Hepatocyte (in vitro differentiated cells): Measurements from ENCODE around the gene MCF2L2. TPM values are rescaled to one million over a fixed set of nuclear protein-coding genes. Genes with fewer than 3 reads are reported as not detected.

Source experiments
- DNase-seq: peaks from one replicate; pipeline ENCODE4 v3.0.0-alpha.2; 2016; ENCODE audit warnings: low spot score
- H2AFZ ChIP-seq: fragments of 200-600 bp; sonication (generic); 2 replicates; pipeline ENCODE4 v1.6.0; 2016; ENCODE audit warnings: antibody characterized with exemption, mild to moderate bottlenecking
- H3K27ac ChIP-seq: fragments of 200-600 bp; sonication (generic); 2 replicates; pipeline ENCODE4 v1.5.1; 2016; ENCODE audit warnings: mild to moderate bottlenecking
- H3K27me3 ChIP-seq: fragments of 200-600 bp; sonication (generic); 2 replicates; pipeline ENCODE4 v1.6.1; 2016
- H3K36me3 ChIP-seq: fragments of 200-600 bp; sonication (generic); replicated peaks from 2 replicates; pipeline ENCODE4 v1.5.1; 2016; ENCODE audit warnings: low read depth; ENCODE audit not compliant: insufficient read depth
- H3K4me1 ChIP-seq: fragments of 200-600 bp; sonication (generic); 2 replicates; pipeline ENCODE4 v1.5.1; 2016; ENCODE audit warnings: mild to moderate bottlenecking, moderate library complexity; ENCODE audit not compliant: insufficient read depth
- H3K4me2 ChIP-seq: fragments of 200-600 bp; sonication (generic); 2 replicates; pipeline ENCODE4 v1.6.0; 2016
- H3K4me3 ChIP-seq: fragments of 200-600 bp; sonication (generic); 2 replicates; pipeline ENCODE4 v1.5.1; 2016; ENCODE audit warnings: mild to moderate bottlenecking
- H3K79me2 ChIP-seq: fragments of 200-600 bp; sonication (generic); 2 replicates; pipeline ENCODE4 v1.6.0; 2017; ENCODE audit warnings: mild to moderate bottlenecking
- H3K9me2 ChIP-seq: fragments of 200-600 bp; sonication (generic); replicated peaks from 2 replicates; pipeline ENCODE4 v1.6.0; 2017; ENCODE audit warnings: mild to moderate bottlenecking; ENCODE audit not compliant: insufficient read depth
- H3K9me3 ChIP-seq: fragments of 200-600 bp; sonication (generic); 2 replicates; pipeline ENCODE4 v1.5.1; 2016; ENCODE audit warnings: low read depth, mild to moderate bottlenecking
- H4K20me1 ChIP-seq: fragments of 200-600 bp; sonication (generic); 2 replicates; pipeline ENCODE4 v1.6.0; 2016; ENCODE audit warnings: mild to moderate bottlenecking; ENCODE audit not compliant: insufficient read depth, poor library complexity, severe bottlenecking
- EZH2 ChIP-seq: fragments of 200-600 bp; sonication (generic); IDR thresholded peaks from 2 replicates; pipeline ENCODE4 v1.6.1; 2016; ENCODE audit warnings: antibody characterized with exemption, mild to moderate bottlenecking, borderline replicate concordance
- EZH2phosphoT487 ChIP-seq: fragments of 200-600 bp; sonication (generic); IDR thresholded peaks from one replicate; pipeline ENCODE4 v1.6.1; 2018; ENCODE audit warnings: antibody characterized with exemption, mild to moderate bottlenecking, low read depth, moderate library complexity; ENCODE audit not compliant: unreplicated experiment, severe bottlenecking
- WGBS: methylation state at CpG from one replicate; pipeline ENCODE4 v1.1.6; 2016; ENCODE audit warnings: low lambda C conversion rate; ENCODE audit errors: missing lambda C conversion rate; 5-methylcytosine and 5-hydroxymethylcytosine counted together
- polyA plus RNA-seq: library from polyadenylated mRNA; unstranded; fragments of >200 nt; fragmentation: Nextera tagmentation; extraction: Ambion mirVana; gene quantifications from 2 replicates; pipeline ENCODE4 v1.2.1, GENCODE V29; 2016
- total RNA-seq: library from RNA; depleted of rRNA; stranded (reverse); fragments of >200 nt; gene quantifications from 2 replicates; pipeline ENCODE4 v1.2.3, GENCODE V29; 2014
- TF ChIP-seq, protein P1 (sequence below): fragments of 200-600 bp; sonication (generic); IDR thresholded peaks from 2 replicates; pipeline ENCODE4 v1.5.1; 2016; ENCODE audit warnings: antibody characterized with exemption, mild to moderate bottlenecking; ENCODE audit not compliant: poor library complexity

MCF2L2 gene
- total and polyA plus RNA-seq, 2 experiments from 2014 or later = 0.17 to 0.63 TPM

DNA sequence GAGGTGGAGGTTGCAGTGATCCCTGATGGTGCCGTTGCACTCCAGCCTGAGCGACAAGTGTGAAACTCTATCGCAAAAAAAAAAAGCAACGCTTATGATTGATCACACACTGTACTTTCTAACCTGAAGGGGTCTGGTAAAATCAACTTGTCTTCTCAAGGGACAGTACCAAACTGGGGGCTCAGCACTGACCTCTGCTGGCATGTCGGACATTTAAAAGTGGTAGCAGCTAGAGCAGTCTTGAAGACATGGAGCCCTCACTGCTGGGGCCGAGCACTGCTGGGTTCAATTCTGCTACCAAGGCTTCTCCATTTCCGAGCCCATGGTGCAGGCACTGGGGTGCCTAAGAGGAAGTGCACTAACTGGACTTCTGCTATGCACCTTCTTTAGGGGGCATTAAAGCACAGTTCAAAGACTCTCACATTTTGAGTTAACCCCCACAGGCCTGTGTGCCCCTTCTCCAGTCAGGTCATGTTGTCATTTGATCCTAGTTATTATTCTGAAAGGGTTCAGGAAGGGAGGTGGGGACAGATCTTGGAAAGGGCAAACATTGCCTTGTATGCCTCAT lies 239.4 kb downstream of the MCF2L2 start:
- TF ChIP-seq EZH2 (no peak), EZH2phosphoT487 (no peak)
- TF ChIP-seq, protein P1, sequence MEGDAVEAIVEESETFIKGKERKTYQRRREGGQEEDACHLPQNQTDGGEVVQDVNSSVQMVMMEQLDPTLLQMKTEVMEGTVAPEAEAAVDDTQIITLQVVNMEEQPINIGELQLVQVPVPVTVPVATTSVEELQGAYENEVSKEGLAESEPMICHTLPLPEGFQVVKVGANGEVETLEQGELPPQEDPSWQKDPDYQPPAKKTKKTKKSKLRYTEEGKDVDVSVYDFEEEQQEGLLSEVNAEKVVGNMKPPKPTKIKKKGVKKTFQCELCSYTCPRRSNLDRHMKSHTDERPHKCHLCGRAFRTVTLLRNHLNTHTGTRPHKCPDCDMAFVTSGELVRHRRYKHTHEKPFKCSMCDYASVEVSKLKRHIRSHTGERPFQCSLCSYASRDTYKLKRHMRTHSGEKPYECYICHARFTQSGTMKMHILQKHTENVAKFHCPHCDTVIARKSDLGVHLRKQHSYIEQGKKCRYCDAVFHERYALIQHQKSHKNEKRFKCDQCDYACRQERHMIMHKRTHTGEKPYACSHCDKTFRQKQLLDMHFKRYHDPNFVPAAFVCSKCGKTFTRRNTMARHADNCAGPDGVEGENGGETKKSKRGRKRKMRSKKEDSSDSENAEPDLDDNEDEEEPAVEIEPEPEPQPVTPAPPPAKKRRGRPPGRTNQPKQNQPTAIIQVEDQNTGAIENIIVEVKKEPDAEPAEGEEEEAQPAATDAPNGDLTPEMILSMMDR = peak; percentile 35
- 91% methylated on average over 7 of the region's 7 CpGs for WGBS
- Histone ChIP-seq H2AFZ (no peak overlapping the region), H4K20me1 (no peaks in the 10 kb centered on the region), H3K4me3 (no peak overlapping the region), H3K27me3 (no peaks in the 10 kb centered on the region), H3K4me1 (peaks cover 9% of the 10 kb centered on the region), H3K4me2 (no peak overlapping the region), H3K36me3 (no peaks in the 10 kb centered on the region), H3K9me2 (no peaks in the 10 kb centered on the region), H3K9me3 (no peaks in the 10 kb centered on the region), H3K27ac (no peak overlapping the region), H3K79me2 (no peaks in the 10 kb centered on the region)
- DNase-seq = peak; percentile 40

DNA sequence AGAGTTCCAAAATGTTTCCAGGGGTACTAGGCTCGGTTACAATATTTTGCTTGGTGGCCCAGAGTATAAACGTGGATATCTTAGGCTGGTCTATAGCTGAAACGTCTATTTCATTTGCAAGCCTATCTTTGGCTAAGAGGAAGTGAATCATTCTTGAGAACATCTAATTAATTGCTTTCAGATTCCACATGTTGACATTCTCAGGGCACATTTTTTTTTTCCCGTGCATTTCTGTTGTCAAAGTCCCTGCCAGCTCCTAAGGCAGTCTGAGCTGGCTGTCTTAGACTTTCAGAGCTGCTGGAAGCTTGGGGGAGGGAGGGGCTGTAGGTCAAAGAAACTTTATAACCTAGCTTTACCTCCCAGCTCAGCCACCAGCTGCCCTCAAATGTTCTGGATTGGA lies 242.7 kb downstream of the MCF2L2 start:
- H3K4me2 ChIP-seq = no peak overlapping the region

DNA sequence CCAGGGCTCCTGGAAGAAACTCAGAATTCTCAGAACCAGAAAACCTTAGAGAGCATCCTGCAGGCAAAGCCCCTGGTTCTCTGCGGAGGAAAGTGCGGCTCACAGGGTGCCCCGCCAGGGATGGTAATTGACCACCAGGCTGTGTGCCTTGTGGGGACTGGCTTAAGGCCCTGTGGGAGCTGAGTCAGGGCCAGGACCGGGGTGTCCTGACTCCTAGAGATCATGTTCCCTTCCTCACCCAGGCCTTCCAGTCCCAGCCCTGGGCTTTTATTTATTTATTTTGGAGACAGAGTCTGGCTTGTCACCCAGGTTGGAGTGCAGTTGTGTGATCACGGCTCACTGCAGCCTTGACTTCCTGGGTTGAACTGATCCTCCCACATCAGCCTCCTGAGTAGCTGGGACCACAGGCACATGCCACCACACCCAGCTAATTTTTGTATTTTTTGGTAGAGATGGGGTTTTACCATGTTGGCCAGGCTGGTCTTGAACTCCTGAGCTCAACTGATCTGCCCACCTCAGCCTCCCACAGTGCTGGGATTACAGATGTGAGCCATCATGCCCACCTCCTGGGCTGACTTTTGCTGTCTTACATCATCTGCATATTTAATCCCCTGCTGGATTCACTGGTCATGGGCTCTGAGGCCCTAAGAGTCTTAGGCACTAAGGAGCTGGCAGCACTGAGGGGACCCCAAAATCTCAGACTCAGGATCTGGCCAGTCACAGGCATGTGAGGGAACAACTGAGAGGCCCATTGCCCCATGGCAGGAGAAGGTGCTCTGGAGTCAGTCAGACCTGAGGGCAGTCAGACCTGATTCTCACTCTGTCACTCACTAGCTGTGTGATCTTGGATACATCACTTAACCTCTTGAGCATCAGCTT lies 245.4 kb downstream of the MCF2L2 start:
- no peak overlapping the region for H3K4me3 ChIP-seq
- H3K79me2 ChIP-seq = no peaks in the 10 kb centered on the region
- H3K9me3 ChIP-seq = no peaks in the 10 kb centered on the region
- no peak overlapping the region for H3K27ac ChIP-seq
- no peak overlapping the region for H2AFZ ChIP-seq
- no peak overlapping the region for H3K4me2 ChIP-seq
- H3K9me2 ChIP-seq = no peaks in the 10 kb centered on the region
- DNase-seq = no peak
- H3K27me3 ChIP-seq = peaks cover 18% of the 10 kb centered on the region
- no peaks in the 10 kb centered on the region for H3K4me1 ChIP-seq
- no peaks in the 10 kb centered on the region for H3K36me3 ChIP-seq
- 77% methylated on average over 5 of the region's 5 CpGs for WGBS
- no peaks in the 10 kb centered on the region for H4K20me1 ChIP-seq
- TF ChIP-seq EZH2phosphoT487 (no peak), EZH2 (no peak)
- TF ChIP-seq, protein P1 = no peak

More for the DNA sequence above, 242.7 kb downstream of the MCF2L2 start:
- H3K9me2 ChIP-seq = no peaks in the 10 kb centered on the region
- DNase-seq = peak; percentile 46
- no peaks in the 10 kb centered on the region for H3K36me3 ChIP-seq
- no peaks in the 10 kb centered on the region for H3K79me2 ChIP-seq
- no peak overlapping the region for H2AFZ ChIP-seq
- TF ChIP-seq, protein P1 = no peak
- H3K9me3 ChIP-seq = no peaks in the 10 kb centered on the region
- peaks cover 3% of the 10 kb centered on the region for H3K27me3 ChIP-seq
- no peak overlapping the region for H3K27ac ChIP-seq
- H4K20me1 ChIP-seq = no peaks in the 10 kb centered on the region
- no peak overlapping the region for H3K4me3 ChIP-seq
- 43% methylated on average over 4 of the region's 4 CpGs for WGBS
- no peaks in the 10 kb centered on the region for H3K4me1 ChIP-seq
